ENCODE data around the gene RPL3.
A peak's percentile ranks its signal among the peaks of the same experiment; 100 is the strongest.

Gene RPL3

GRCh38 chr22:39294571-39295468 lies 24.6 kb downstream of the RPL3 start:
- no peaks in the 10 kb centered on the region for H3K27me3 ChIP-seq (ENCODE audit: low read depth)
- in situ Hi-C loops (cut with MboI; ENCODE audit: low sequenced_read_pairs): no loop called here
- DNase-seq (ENCODE audit: low spot score in 2 of 2): no peak
- no peaks in the 10 kb centered on the region for H3K4me1 ChIP-seq
- no peaks in the 10 kb centered on the region for H3K9me3 ChIP-seq
- H3K36me3 ChIP-seq (replicated peaks): no peaks in the 10 kb centered on the region
- no peak overlapping the region for H3K4me3 ChIP-seq

- Histone ChIP-seq H3K27me3 (ENCODE audit: low read depth) (no peaks in the 10 kb centered on the region), H3K36me3 (replicated peaks) (no peaks in the 10 kb centered on the region), H3K4me3 (no peak overlapping the region), H3K9me3 (no peaks in the 10 kb centered on the region), H3K4me1 (no peaks in the 10 kb centered on the region)
- in situ Hi-C loops (cut with MboI; ENCODE audit: low sequenced_read_pairs): no loop called here
- no peak for DNase-seq (ENCODE audit: low spot score in 2 of 2)
Observed at GRCh38 chr22:39293766-39294368, 25.6 kb downstream of the RPL3 start.

- no peaks in the 10 kb centered on the region for H3K4me1 ChIP-seq
- H3K9me3 ChIP-seq: no peaks in the 10 kb centered on the region
- in situ Hi-C loops (cut with MboI; ENCODE audit: low sequenced_read_pairs): no loop called here
- no peaks in the 10 kb centered on the region for H3K36me3 ChIP-seq (replicated peaks)
- no peaks in the 10 kb centered on the region for H3K27me3 ChIP-seq (ENCODE audit: low read depth)
- DNase-seq (ENCODE audit: low spot score in 2 of 2): peak; percentile 48 to 81
- H3K4me3 ChIP-seq: no peak overlapping the region
Observed at GRCh38 chr22:39292561-39293074, 26.8 kb downstream of the RPL3 start.

GRCh38 chr22:39292031-39292462 lies 27.4 kb downstream of the RPL3 start:
- no peaks in the 10 kb centered on the region for H3K4me1 ChIP-seq
- H3K9me3 ChIP-seq: no peaks in the 10 kb centered on the region
- no peak for DNase-seq (ENCODE audit: low spot score in 2 of 2)
- no peaks in the 10 kb centered on the region for H3K36me3 ChIP-seq (replicated peaks)
- in situ Hi-C loops (cut with MboI; ENCODE audit: low sequenced_read_pairs): no loop called here
- no peak overlapping the region for H3K4me3 ChIP-seq
- no peaks in the 10 kb centered on the region for H3K27me3 ChIP-seq (ENCODE audit: low read depth)

- H3K4me1 ChIP-seq: no peaks in the 10 kb centered on the region
- in situ Hi-C loops (cut with MboI; ENCODE audit: low sequenced_read_pairs): no loop called here
- H3K4me3 ChIP-seq: no peak overlapping the region
Observed at GRCh38 chr22:39291523-39291922, 27.9 kb downstream of the RPL3 start.

GRCh38 chr22:39290724-39291161 lies 28.7 kb downstream of the RPL3 start:
- Histone ChIP-seq H3K4me3 (no peak overlapping the region), H3K4me1 (no peaks in the 10 kb centered on the region), H3K9me3 (no peaks in the 10 kb centered on the region), H3K36me3 (replicated peaks) (no peaks in the 10 kb centered on the region), H3K27me3 (ENCODE audit: low read depth) (no peaks in the 10 kb centered on the region)
- no peak for DNase-seq (ENCODE audit: low spot score in 2 of 2)
- in situ Hi-C loops (cut with MboI; ENCODE audit: low sequenced_read_pairs): no loop called here

More at GRCh38 chr22:39291523-39291922, 27.9 kb downstream of the RPL3 start:
- Histone ChIP-seq H3K36me3 (replicated peaks) (no peaks in the 10 kb centered on the region), H3K9me3 (no peaks in the 10 kb centered on the region), H3K27me3 (ENCODE audit: low read depth) (no peaks in the 10 kb centered on the region)
- DNase-seq (ENCODE audit: low spot score in 2 of 2): no peak

GRCh38 chr22:39289975-39290720 lies 29.3 kb downstream of the RPL3 start:
- Histone ChIP-seq H3K36me3 (replicated peaks) (no peaks in the 10 kb centered on the region), H3K4me3 (no peak overlapping the region), H3K4me1 (no peaks in the 10 kb centered on the region), H3K27me3 (ENCODE audit: low read depth) (no peaks in the 10 kb centered on the region), H3K9me3 (no peaks in the 10 kb centered on the region)
- in situ Hi-C loops (cut with MboI; ENCODE audit: low sequenced_read_pairs): no loop called here
- no peak for DNase-seq (ENCODE audit: low spot score in 2 of 2)

- Histone ChIP-seq H3K9me3 (no peaks in the 10 kb centered on the region), H3K27me3 (ENCODE audit: low read depth) (no peaks in the 10 kb centered on the region), H3K4me3 (no peak overlapping the region), H3K4me1 (no peaks in the 10 kb centered on the region), H3K36me3 (replicated peaks) (no peaks in the 10 kb centered on the region)
- no peak for DNase-seq (ENCODE audit: low spot score in 2 of 2)
- in situ Hi-C loops (cut with MboI; ENCODE audit: low sequenced_read_pairs): no loop called here
Observed at GRCh38 chr22:39289533-39289932, 29.9 kb downstream of the RPL3 start.

- Histone ChIP-seq H3K4me1 (no peaks in the 10 kb centered on the region), H3K36me3 (replicated peaks) (no peaks in the 10 kb centered on the region), H3K9me3 (no peaks in the 10 kb centered on the region), H3K27me3 (ENCODE audit: low read depth) (no peaks in the 10 kb centered on the region), H3K4me3 (no peak overlapping the region)
- in situ Hi-C loops (cut with MboI; ENCODE audit: low sequenced_read_pairs): no loop called here
- no peak for DNase-seq (ENCODE audit: low spot score in 2 of 2)
Observed at GRCh38 chr22:39288135-39288898, 31.1 kb downstream of the RPL3 start.

GRCh38 chr22:39287076-39287725 lies 32.2 kb downstream of the RPL3 start:
- no peak for DNase-seq (ENCODE audit: low spot score in 2 of 2)
- Histone ChIP-seq H3K36me3 (replicated peaks) (no peaks in the 10 kb centered on the region), H3K27me3 (ENCODE audit: low read depth) (no peaks in the 10 kb centered on the region), H3K9me3 (no peaks in the 10 kb centered on the region), H3K4me3 (no peak overlapping the region), H3K4me1 (no peaks in the 10 kb centered on the region)
- in situ Hi-C loops (cut with MboI; ENCODE audit: low sequenced_read_pairs): no loop called here

- in situ Hi-C loops (cut with MboI; ENCODE audit: low sequenced_read_pairs): no loop called here
Observed at GRCh38 chr22:39284983-39285382, 34.4 kb downstream of the RPL3 start.

GRCh38 chr22:39284142-39284980 lies 35.1 kb downstream of the RPL3 start:
- no peaks in the 10 kb centered on the region for H3K27me3 ChIP-seq (ENCODE audit: low read depth)

More at GRCh38 chr22:39284983-39285382, 34.4 kb downstream of the RPL3 start:
- H3K36me3 ChIP-seq (replicated peaks): no peaks in the 10 kb centered on the region
- H3K9me3 ChIP-seq: no peaks in the 10 kb centered on the region
- H3K4me1 ChIP-seq: no peaks in the 10 kb centered on the region
- DNase-seq (ENCODE audit: low spot score in 2 of 2): no peak
- no peak overlapping the region for H3K4me3 ChIP-seq
- no peaks in the 10 kb centered on the region for H3K27me3 ChIP-seq (ENCODE audit: low read depth)

More at GRCh38 chr22:39284142-39284980, 35.1 kb downstream of the RPL3 start:
- in situ Hi-C loops (cut with MboI; ENCODE audit: low sequenced_read_pairs): no loop called here
- H3K9me3 ChIP-seq: no peaks in the 10 kb centered on the region
- H3K36me3 ChIP-seq (replicated peaks): no peaks in the 10 kb centered on the region
- H3K4me1 ChIP-seq: peaks cover 2% of the 10 kb centered on the region; the same call in 1 of the 2 replicates
- no peak for DNase-seq (ENCODE audit: low spot score in 2 of 2)
- H3K4me3 ChIP-seq: no peak overlapping the region
